HG02840 (cell line): ENCODE measurements around the gene HNRNPA3.

ENCODE experiments used
- ATAC-seq: cut with Tn5 transposase; IDR thresholded peaks from one replicate; pipeline ENCODE4 v1.9.1; 2021; ENCODE audit warnings: mild to moderate bottlenecking, moderate library complexity, moderate number of reproducible peaks; ENCODE audit not compliant: unreplicated experiment, low FRiP score

The HNRNPA3 gene

GRCh38 chr2:177251165-177251542 lies 38.6 kb downstream of the HNRNPA3 start:
- no peak for ATAC-seq

GRCh38 chr2:177252808-177253531 lies 40.4 kb downstream of the HNRNPA3 start:
- no peak for ATAC-seq

GRCh38 chr2:177253704-177254103 lies 41.1 kb downstream of the HNRNPA3 start:
- ATAC-seq = no peak

- no peak for ATAC-seq
Measured at GRCh38 chr2:177254433-177255226, 42.0 kb downstream of the HNRNPA3 start.

- no peak for ATAC-seq
Measured at GRCh38 chr2:177255227-177255601, 42.6 kb downstream of the HNRNPA3 start.

GRCh38 chr2:177256026-177256425 lies 43.4 kb downstream of the HNRNPA3 start:
- ATAC-seq = no peak

- no peak for ATAC-seq
Measured at GRCh38 chr2:177256695-177257094, 44.1 kb downstream of the HNRNPA3 start.

GRCh38 chr2:177257471-177257870 lies 44.9 kb downstream of the HNRNPA3 start:
- ATAC-seq = no peak

- ATAC-seq = no peak
Measured at GRCh38 chr2:177258059-177258458, 45.5 kb downstream of the HNRNPA3 start.

GRCh38 chr2:177260379-177260778 lies 47.8 kb downstream of the HNRNPA3 start:
- ATAC-seq = no peak

GRCh38 chr2:177261116-177262060 lies 48.8 kb downstream of the HNRNPA3 start:
- no peak for ATAC-seq

- no peak for ATAC-seq
Measured at GRCh38 chr2:177262092-177262491, 49.5 kb downstream of the HNRNPA3 start.

GRCh38 chr2:177262958-177263450 lies 50.4 kb downstream of the HNRNPA3 start:
- no peak for ATAC-seq

- ATAC-seq = peak; percentile 53
Measured at GRCh38 chr2:177263451-177264208, 51.0 kb downstream of the HNRNPA3 start.

- peak; percentile 26 for ATAC-seq
Measured at GRCh38 chr2:177264209-177264692, 51.7 kb downstream of the HNRNPA3 start.

GRCh38 chr2:177264693-177265587 lies 52.3 kb downstream of the HNRNPA3 start, which contains the start of gene NFE2L2:
NFE2L2 (minus strand) TSS chr2:177264727; CDS start chr2:177264576, 151 bp downstream.
- peak; percentile 65 for ATAC-seq

- no peak for ATAC-seq
Measured at GRCh38 chr2:177265824-177266817, 53.5 kb downstream of the HNRNPA3 start.
